NCI-H187 (cell line): ENCODE measurements around the gene RABIF.

Experiments
- DNase-seq, 2 experiments: peaks; one replicate each; lab custom pipeline; 2025; lab: John Stamatoyannopoulos, UW

Gene RABIF

GRCh38 chr1:202873026-202873425 lies 15.9 kb downstream of the RABIF start:
- no peak for DNase-seq

GRCh38 chr1:202871367-202871766 lies 17.6 kb downstream of the RABIF start:
- DNase-seq = no peak

- DNase-seq = no peak
Measured at GRCh38 chr1:202862679-202863560, 26.0 kb downstream of the RABIF start.

- DNase-seq = peak; percentile 95 to 96
Measured at GRCh38 chr1:202861420-202862132, 27.4 kb downstream of the RABIF start.

- peak; percentile 58 to 73 for DNase-seq
Measured at GRCh38 chr1:202860744-202861419, 28.1 kb downstream of the RABIF start.

GRCh38 chr1:202858789-202859414 lies 30.0 kb downstream of the RABIF start:
- no peak for DNase-seq

- DNase-seq = no peak
Measured at GRCh38 chr1:202858331-202858730, 30.6 kb downstream of the RABIF start.

GRCh38 chr1:202857136-202857610 lies 31.8 kb downstream of the RABIF start:
- DNase-seq = no peak

GRCh38 chr1:202856014-202856413 lies 32.9 kb downstream of the RABIF start:
- no peak for DNase-seq

GRCh38 chr1:202854787-202855186 lies 34.2 kb downstream of the RABIF start:
- no peak for DNase-seq

GRCh38 chr1:202852163-202852904 lies 36.6 kb downstream of the RABIF start:
- DNase-seq = no peak

GRCh38 chr1:202850593-202851362 lies 38.2 kb downstream of the RABIF start:
- no peak for DNase-seq

GRCh38 chr1:202848191-202848542 lies 40.8 kb downstream of the RABIF start:
- DNase-seq = no peak

- no peak for DNase-seq
Measured at GRCh38 chr1:202844935-202845334, 44.0 kb downstream of the RABIF start.

- DNase-seq = no peak
Measured at GRCh38 chr1:202844259-202844658, 44.7 kb downstream of the RABIF start.

- no peak for DNase-seq
Measured at GRCh38 chr1:202843081-202843480, 45.9 kb downstream of the RABIF start.

- no peak for DNase-seq
Measured at GRCh38 chr1:202837746-202838262, 51.1 kb downstream of the RABIF start.

- DNase-seq = no peak
Measured at GRCh38 chr1:202836623-202837403, 52.1 kb downstream of the RABIF start.

- no peak for DNase-seq
Measured at GRCh38 chr1:202835548-202836072, 53.3 kb downstream of the RABIF start.
